ENCODE measurements around the gene FAM180A. TPM values are rescaled to one million over a fixed set of nuclear protein-coding genes. Genes with fewer than 3 reads are reported as not detected.

FAM180A gene
- polyA plus RNA-seq, 1 of the 3 experiments (the other 2 are of a cell fraction): 0.08 TPM

DNA sequence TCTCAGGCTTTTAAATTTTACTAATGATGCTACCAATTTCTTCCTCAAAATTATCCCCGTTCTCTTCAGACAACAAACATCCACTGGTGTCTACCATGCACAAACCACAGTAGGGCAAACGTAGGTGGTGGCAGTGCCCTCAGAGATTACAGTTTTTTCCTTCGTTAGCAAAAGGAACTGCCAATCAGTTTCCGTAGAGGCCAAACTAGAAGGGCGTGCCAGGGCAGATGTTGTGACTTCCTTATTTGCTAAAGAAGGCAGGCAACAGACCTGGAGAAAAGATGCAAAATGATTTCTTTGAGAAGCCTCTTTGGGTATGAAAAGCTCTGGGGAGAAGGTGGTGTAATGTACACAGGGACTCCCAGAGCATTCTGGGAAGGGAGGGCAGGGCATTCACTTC is 7.6 kb upstream of the FAM180A start (continued):
- TF ChIP-seq ZBTB33 (IDR thresholded peaks at IDR 0.05; ENCODE audit: borderline replicate concordance, low read depth) (no peak), RAD21 (IDR thresholded peaks at IDR 0.05; ENCODE audit: low read length) (no peak), NRF1 (IDR thresholded peaks at IDR 0.05; ENCODE audit: low read depth, low read length) (no peak)

DNA sequence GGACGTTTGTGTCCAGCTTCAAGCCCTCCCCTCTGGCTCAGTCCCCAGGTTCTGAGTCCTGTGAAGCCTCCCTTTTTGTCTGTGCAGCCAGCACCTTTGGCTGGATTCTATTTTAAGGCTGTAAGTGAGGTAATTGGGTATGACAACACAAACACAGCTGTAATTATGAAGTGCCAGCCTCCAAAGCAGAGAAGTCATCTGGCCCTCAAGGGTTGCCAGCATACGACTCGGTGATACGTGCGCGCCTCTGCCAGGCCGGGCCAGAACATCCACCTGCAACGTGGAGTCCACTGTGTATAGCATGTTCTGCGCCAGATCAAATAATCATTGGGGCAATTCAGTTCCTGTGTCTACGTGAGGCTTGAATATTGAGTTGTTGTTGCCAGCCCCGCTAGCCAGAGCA is 6.7 kb upstream of the FAM180A start:
- POLR2A ChIA-PET: no interaction called here
- CTCF ChIA-PET: interaction anchor here (0.6 to 1.0 kb wide), 2 partner anchors 110 to 814 kb away, joined by 3 to 4 read pairs; no protein-coding TSS in a partner anchor
- 86% methylated on average over 11 of the region's 11 CpGs for WGBS (ENCODE audit: low lambda C conversion rate)

GRCh38 chr7:135753616-135754413 is 5.2 kb upstream of the FAM180A start:
- H3K79me2 ChIP-seq (ENCODE audit: insufficient read depth): no peaks in the 10 kb centered on the region
- no peaks in the 10 kb centered on the region for H3K36me3 ChIP-seq (replicated peaks in 1 of 2; ENCODE audit: control insufficient read depth in 1 of 2, insufficient read depth in 2 of 2, low read length in 1 of 2)
- H3F3A ChIP-seq (replicated peaks; ENCODE audit: insufficient read depth): no peaks in the 10 kb centered on the region
- 83% methylated on average over 8 of the region's 8 CpGs for WGBS (ENCODE audit: low lambda C conversion rate)
- no peaks in the 10 kb centered on the region for H3K9me2 ChIP-seq
- no peaks in the 10 kb centered on the region for H4K20me1 ChIP-seq (ENCODE audit: insufficient read depth)
- H3K4me1 ChIP-seq (ENCODE audit: control insufficient read depth in 1 of 2, insufficient read depth in 2 of 2, low read depth in 1 of 2, low read length in 1 of 2): peaks cover 9 to 10% of the 10 kb centered on the region in 2 experiments; a peak in 2 of 4 replicates
- no peaks in the 10 kb centered on the region for H3K9me3 ChIP-seq
- H3K27me3 ChIP-seq (ENCODE audit: insufficient read depth): no peaks in the 10 kb centered on the region
- ChIA-PET POLR2A (no interaction called here), CTCF (interaction anchor here (0.7 to 1.0 kb wide), 2 partner anchors 12 to 29 kb away, joined by 3 to 4 read pairs; no protein-coding TSS in a partner anchor)
- H3K4me2 ChIP-seq: no peak overlapping the region
- H3K4me3 ChIP-seq (ENCODE audit: low read depth in 2 of 2, low read length in 1 of 2): no peak overlapping the region
- no peak overlapping the region for H3K9ac ChIP-seq
- TF ChIP-seq EP300 (IDR thresholded peaks at IDR 0.05; ENCODE audit: borderline replicate concordance in 1 of 2, low read depth in 1 of 2, low read length in 1 of 2): no peak
- TF ChIP-seq RAD21 (IDR thresholded peaks at IDR 0.05; ENCODE audit: low read length): no peak
- TF ChIP-seq, protein P1, sequence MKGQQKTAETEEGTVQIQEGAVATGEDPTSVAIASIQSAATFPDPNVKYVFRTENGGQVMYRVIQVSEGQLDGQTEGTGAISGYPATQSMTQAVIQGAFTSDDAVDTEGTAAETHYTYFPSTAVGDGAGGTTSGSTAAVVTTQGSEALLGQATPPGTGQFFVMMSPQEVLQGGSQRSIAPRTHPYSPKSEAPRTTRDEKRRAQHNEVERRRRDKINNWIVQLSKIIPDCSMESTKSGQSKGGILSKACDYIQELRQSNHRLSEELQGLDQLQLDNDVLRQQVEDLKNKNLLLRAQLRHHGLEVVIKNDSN (IDR thresholded peaks at IDR 0.05; ENCODE audit: borderline replicate concordance, low read depth): no peak
- TF ChIP-seq, protein P2, sequence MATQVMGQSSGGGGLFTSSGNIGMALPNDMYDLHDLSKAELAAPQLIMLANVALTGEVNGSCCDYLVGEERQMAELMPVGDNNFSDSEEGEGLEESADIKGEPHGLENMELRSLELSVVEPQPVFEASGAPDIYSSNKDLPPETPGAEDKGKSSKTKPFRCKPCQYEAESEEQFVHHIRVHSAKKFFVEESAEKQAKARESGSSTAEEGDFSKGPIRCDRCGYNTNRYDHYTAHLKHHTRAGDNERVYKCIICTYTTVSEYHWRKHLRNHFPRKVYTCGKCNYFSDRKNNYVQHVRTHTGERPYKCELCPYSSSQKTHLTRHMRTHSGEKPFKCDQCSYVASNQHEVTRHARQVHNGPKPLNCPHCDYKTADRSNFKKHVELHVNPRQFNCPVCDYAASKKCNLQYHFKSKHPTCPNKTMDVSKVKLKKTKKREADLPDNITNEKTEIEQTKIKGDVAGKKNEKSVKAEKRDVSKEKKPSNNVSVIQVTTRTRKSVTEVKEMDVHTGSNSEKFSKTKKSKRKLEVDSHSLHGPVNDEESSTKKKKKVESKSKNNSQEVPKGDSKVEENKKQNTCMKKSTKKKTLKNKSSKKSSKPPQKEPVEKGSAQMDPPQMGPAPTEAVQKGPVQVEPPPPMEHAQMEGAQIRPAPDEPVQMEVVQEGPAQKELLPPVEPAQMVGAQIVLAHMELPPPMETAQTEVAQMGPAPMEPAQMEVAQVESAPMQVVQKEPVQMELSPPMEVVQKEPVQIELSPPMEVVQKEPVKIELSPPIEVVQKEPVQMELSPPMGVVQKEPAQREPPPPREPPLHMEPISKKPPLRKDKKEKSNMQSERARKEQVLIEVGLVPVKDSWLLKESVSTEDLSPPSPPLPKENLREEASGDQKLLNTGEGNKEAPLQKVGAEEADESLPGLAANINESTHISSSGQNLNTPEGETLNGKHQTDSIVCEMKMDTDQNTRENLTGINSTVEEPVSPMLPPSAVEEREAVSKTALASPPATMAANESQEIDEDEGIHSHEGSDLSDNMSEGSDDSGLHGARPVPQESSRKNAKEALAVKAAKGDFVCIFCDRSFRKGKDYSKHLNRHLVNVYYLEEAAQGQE (IDR thresholded peaks at IDR 0.05; ENCODE audit: low read depth, low read length): no peak
- TF ChIP-seq FOXJ3 (CRISPR knock-in tag; IDR thresholded peaks at IDR 0.05): no peak
- no peak for TF ChIP-seq TEAD4 (IDR thresholded peaks at IDR 0.05; ENCODE audit: borderline replicate concordance, insufficient read depth)
- DNase-seq: no peak
- H3K27ac ChIP-seq (ENCODE audit: low read depth in 2 of 2, low read length in 1 of 2): no peak overlapping the region
- H2AFZ ChIP-seq (ENCODE audit: low read depth): no peak overlapping the region

More for the DNA sequence above, 6.7 kb upstream of the FAM180A start:
- no peak overlapping the region for H3K4me3 ChIP-seq (ENCODE audit: low read depth in 2 of 2, low read length in 1 of 2)
- no peaks in the 10 kb centered on the region for H3K36me3 ChIP-seq (replicated peaks in 1 of 2; ENCODE audit: control insufficient read depth in 1 of 2, insufficient read depth in 2 of 2, low read length in 1 of 2)
- DNase-seq: no peak
- H3K4me2 ChIP-seq: no peak overlapping the region
- no peaks in the 10 kb centered on the region for H3K9me2 ChIP-seq
- no peak for TF ChIP-seq GABPA (IDR thresholded peaks at IDR 0.05; ENCODE audit: low read depth)
- TF ChIP-seq GATA2 (CRISPR knock-in tag; IDR thresholded peaks at IDR 0.05): no peak
- H3K27me3 ChIP-seq (ENCODE audit: insufficient read depth): no peaks in the 10 kb centered on the region
- H3K79me2 ChIP-seq (ENCODE audit: insufficient read depth): no peaks in the 10 kb centered on the region
- no peak overlapping the region for H3K9ac ChIP-seq
- H3K27ac ChIP-seq (ENCODE audit: low read depth in 2 of 2, low read length in 1 of 2): no peak overlapping the region
- H3F3A ChIP-seq (replicated peaks; ENCODE audit: insufficient read depth): no peaks in the 10 kb centered on the region
- no peaks in the 10 kb centered on the region for H3K9me3 ChIP-seq
- no peak overlapping the region for H2AFZ ChIP-seq (ENCODE audit: low read depth)
- H4K20me1 ChIP-seq (ENCODE audit: insufficient read depth): no peaks in the 10 kb centered on the region
- peaks cover 9 to 10% of the 10 kb centered on the region in 2 experiments; a peak in 2 of 4 replicates for H3K4me1 ChIP-seq (ENCODE audit: control insufficient read depth in 1 of 2, insufficient read depth in 2 of 2, low read depth in 1 of 2, low read length in 1 of 2)
